Posterior vena cava (tissue), 2 donors: Measurements from ENCODE around the gene FRRS1L. TPM values are rescaled to one million over a fixed set of nuclear protein-coding genes. Genes with fewer than 3 reads are reported as not detected.

Experiments used
- DNase-seq: peaks from one replicate; pipeline ENCODE4 v3.0.0-alpha.2; 2020; ENCODE audit warnings: low spot score
- intact Hi-C, 2 donors: fragments of 100-400 bp; cut with DNase I; formaldehyde crosslinking; loops; one replicate each; pipeline versions ENCODE4 v1.14.1 to v1.14.2; 2022 to 2023
- total RNA-seq, 2 donors: library from RNA; stranded (reverse); fragmentation: NEBNext Ultra II Directional; extraction: Animal tissue kit (Norgen Biotek cat#: 25700); gene quantifications; one replicate each; pipeline ENCODE4 v1.2.1, GENCODE V29; 2021
- donor health status: DM: yes; HTN: yes; CAD: no.
- donor health status: DM: yes; HTN: yes; CAD: no.

The FRRS1L gene
- total RNA-seq, 2 donors from 2014 or later = 0.97 to 2.6 TPM

DNA sequence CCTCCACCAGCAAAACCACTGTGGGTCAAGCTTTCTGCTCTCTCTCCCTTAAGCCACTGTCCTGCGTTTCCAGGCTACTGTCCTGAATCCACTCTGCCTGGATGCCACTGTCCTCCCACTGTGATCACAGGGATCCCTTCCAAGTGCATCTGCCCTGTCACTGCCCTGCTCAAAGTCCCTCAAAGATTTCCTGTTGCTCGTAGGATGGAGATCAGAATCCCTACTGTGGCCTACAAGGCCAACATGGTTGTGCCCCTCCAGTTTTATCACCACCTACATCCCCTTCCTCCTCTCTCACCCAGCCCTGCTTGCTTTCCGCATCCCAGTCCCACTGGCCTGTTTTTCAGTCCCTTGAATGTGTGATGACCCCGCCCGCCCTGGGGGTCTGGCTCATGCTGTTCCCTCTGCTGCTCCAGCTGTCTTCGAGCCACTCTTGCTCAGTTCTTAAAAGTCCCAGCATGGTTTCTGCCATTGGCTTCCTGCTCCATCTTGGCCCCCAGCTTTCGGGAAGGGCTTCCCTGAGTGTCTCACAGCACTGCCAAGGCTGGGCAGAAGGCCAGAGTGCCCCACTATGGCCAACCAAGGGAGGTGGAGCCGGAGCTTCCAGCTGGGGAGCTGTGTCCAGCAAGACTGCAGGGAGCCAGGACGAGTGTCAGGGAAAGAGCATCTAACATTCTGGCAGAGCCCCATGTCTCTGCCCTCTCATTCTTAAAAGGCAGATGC is 12.9 kb upstream of the FRRS1L start:
- intact Hi-C loops = no loop called here
- DNase-seq = no peak

DNA sequence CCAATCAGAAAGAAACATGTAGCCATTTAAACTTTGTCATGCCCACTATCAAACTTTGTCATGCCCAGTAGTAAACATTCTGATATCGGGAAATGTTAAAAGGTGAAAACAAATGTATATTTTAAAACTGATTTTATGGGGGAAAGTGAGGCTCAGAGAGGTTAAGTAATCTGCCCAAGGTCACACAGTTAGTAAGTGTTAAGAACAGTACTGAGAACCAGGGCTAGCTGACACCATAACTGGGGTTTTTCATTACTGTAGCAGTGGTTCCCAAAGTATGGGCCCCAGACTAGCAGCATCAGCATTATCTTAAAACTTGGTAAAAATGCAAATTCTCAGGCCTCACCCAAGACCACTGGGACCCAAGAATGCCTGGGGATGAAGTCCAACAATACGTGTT is 9.9 kb upstream of the FRRS1L start:
- intact Hi-C loops = no loop called here
- no peak for DNase-seq

DNA sequence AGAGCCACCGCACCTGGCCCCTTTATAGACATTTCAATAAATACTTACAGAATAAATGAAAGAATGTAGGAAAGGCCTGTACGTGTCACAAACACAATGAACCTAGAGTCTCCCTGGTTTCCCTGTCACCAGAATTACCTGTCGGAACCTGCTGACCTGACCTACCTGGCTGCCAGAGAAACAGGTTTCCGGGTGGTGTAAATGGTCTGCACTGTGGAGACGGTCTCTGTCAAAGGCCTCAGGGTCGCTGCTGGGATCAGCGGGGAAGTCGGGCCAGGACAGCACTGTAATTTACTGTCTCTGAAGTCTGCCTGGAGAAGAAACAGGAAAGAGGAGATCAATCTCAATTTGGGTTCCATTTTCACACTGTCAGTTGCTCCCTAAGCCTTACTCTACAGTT is 9.3 kb upstream of the FRRS1L start:
- intact Hi-C loops = no loop called here

DNA sequence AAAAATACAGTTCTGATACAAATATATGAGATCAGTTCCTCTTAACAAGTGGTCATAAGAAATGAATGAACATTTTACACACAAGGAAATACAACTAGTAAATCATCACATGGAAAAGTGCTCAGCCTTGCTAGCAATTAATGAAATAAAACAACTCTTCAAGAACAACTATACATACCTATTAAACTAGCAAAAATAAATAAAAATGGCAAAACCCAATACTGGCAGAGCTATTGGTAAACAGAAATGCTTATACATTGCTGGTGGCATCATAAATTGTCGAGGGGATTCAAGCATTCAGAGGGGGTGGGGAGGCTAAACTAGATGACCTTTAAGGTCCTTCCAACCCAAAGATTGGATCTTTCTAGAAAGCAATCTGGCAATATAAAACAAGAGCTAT is 5.9 kb upstream of the FRRS1L start:
- intact Hi-C loops = no loop called here

More for the DNA sequence above, 9.3 kb upstream of the FRRS1L start:
- DNase-seq = no peak

GRCh38 chr9:109171926-109172325 is 4.9 kb upstream of the FRRS1L start:
- DNase-seq = no peak
- intact Hi-C loops = no loop called here

More for the DNA sequence above, 5.9 kb upstream of the FRRS1L start:
- no peak for DNase-seq

- no peak for DNase-seq
- intact Hi-C loops = no loop called here
Observed at GRCh38 chr9:109168170-109168569, 1.1 kb upstream of the FRRS1L start.

DNA sequence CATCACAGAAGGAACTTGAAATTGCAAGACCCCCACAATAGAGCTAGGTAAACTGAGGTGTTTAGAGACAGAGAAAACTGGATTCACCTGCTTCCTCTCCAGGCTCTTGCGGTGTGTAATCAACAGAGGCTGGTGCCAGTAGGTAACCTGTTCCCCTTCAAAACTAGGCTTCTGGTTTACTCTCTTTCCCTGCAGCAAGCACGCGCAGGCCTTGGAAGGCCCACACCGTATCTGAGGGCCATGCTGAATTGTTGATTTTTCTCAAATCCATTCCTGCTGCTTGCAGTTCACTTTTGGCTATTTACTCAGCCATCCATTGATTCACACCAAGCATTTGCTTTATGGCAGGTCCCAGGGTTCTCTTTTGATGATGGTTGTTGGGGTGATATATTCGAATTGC is 667 bp upstream of the FRRS1L start:
- DNase-seq = no peak
- intact Hi-C loops = no loop called here

GRCh38 chr9:109166171-109166770 is 778 bp downstream of the FRRS1L start:
- no peak for DNase-seq
- intact Hi-C loops = no loop called here

GRCh38 chr9:109164042-109164441 is 3.0 kb downstream of the FRRS1L start:
- no peak for DNase-seq
- intact Hi-C loops = no loop called here

DNA sequence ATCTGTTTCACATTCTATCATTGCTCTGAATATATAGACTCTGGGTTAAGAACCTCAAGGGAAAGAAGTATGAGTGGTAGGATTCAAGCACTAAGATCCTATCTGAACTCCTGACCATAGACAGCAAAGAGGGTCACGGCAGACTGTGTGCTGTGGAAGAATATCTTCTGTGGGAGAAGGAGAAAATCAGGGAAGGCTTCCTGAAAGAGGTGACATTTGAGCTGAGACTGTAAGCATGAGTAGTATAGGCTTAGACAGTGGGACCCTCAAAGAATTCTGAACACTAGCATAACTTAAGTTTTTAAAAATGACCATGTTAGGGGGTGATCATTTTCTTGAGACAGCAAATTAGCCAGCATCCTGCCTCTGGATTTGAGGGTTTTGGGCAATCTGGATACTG is 3.9 kb downstream of the FRRS1L start:
- no peak for DNase-seq
- intact Hi-C loops = loop anchor here in 1 of 2 donors (2.0 kb wide), 1 partner anchor 54 kb away; no protein-coding TSS in a partner anchor

DNA sequence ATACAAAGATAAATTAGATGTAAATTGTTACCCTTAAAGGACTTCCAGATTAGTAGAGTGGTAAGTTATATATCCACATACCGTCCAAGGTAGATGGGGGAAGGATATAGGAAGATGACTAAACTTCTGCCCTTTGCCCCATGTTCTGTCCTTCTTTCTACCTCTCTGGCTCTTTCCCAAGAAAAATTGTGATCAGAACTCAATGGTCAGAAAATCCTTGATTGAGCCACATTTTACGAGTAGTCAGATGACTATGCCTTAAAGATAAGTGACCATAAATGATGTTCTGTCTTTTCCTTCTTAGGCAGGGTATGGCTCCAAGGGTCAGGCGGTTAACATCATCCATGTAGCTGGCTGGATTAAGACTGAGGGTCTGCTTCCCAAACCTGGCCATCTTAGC is 4.4 kb downstream of the FRRS1L start:
- no peak for DNase-seq
- intact Hi-C loops = loop anchor here in 1 of 2 donors (2.0 kb wide), 1 partner anchor 54 kb away; no protein-coding TSS in a partner anchor

GRCh38 chr9:109161471-109161870 is 5.6 kb downstream of the FRRS1L start:
- intact Hi-C loops = loop anchor here in 1 of 2 donors (2.0 kb wide), 1 partner anchor 79 kb away; no protein-coding TSS in a partner anchor
- DNase-seq = no peak

- intact Hi-C loops = no loop called here
- no peak for DNase-seq
Observed at GRCh38 chr9:109159583-109159982, 7.5 kb downstream of the FRRS1L start.

DNA sequence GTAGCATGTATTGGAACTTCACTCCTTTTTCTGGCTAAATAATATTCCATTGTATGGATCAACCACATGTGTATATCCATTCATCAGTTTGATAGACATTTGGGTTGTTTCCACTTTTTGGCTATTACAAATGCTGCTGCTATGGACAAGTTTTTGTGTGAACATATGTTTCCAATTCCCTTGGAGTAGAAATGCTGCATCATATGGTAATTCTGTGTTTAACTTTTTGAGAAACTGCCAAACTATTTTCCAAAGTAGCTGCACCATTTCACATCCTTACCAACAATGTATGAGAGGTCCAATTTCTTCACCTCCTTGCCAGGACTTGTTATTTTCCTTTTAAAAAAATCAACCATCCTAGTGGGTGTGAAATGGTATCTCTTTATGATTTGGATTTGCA is 8.4 kb downstream of the FRRS1L start:
- intact Hi-C loops = no loop called here
- no peak for DNase-seq

DNA sequence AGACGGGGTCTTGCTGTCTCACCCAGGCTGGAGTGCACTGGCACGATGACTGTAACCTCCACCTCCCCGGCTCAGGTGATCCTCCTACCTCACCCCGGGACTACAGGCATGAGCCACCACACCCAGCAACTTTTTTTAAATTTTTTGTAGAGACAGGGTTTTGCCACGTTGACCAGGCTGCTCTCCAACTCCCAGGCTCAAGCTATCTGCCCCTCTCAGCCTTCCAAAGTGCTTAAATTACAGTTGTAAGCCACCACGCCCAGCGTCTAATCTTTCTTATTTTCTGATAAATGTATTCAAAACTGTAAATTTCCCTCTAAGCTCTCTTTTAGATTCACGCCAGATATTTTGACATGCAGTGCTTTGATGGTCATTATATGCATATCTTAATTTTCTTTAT is 10.3 kb downstream of the FRRS1L start:
- DNase-seq = no peak
- intact Hi-C loops = no loop called here

GRCh38 chr9:109150925-109151545 is 16.0 kb downstream of the FRRS1L start:
- intact Hi-C loops = no loop called here
- DNase-seq = no peak

- no peak for DNase-seq
- intact Hi-C loops = no loop called here
Observed at GRCh38 chr9:109149722-109150121, 17.3 kb downstream of the FRRS1L start.

DNA sequence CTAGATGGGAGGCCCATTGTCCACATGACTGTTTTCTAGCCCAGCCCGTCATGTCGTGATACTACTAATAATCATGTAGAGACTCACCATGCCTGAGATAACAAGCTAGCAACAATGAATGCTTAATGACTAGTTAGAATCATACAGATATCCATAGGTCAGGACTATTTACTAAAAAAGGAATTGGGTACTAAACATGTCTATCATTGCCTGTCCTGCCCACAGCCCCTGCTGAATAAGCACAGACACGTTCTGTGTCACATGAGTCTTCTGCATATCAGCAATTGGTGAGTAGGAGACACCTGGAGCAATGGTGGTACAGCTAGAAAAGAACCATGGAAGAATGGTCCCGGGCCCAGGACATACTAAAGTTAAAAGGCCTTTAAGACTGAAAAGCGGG is 18.0 kb downstream of the FRRS1L start:
- no peak for DNase-seq
- intact Hi-C loops = no loop called here

- intact Hi-C loops = no loop called here
- DNase-seq = no peak
Observed at GRCh38 chr9:109145051-109145450, 22.0 kb downstream of the FRRS1L start.

GRCh38 chr9:109143881-109144562 is 23.0 kb downstream of the FRRS1L start:
- no peak for DNase-seq
- intact Hi-C loops = no loop called here
